ENCODE data around the gene RIPPLY2.

The RIPPLY2 gene

GRCh38 chr6:83859410-83860358 lies 6.5 kb downstream of the RIPPLY2 start, which contains the start of gene CYB5R4:
Gene CYB5R4 (plus strand): TSS chr6:83859689. CDS start chr6:83859783, 94 bp downstream.
- DNase-seq (ENCODE audit: low read depth in 2 of 2, low spot score in 1 of 2) = peak; percentile 78 to 87

GRCh38 chr6:83860359-83860755 lies 7.2 kb downstream of the RIPPLY2 start:
- no peak for DNase-seq (ENCODE audit: low read depth in 2 of 2, low spot score in 1 of 2)

- no peak for DNase-seq (ENCODE audit: low read depth in 2 of 2, low spot score in 1 of 2)
Observed at GRCh38 chr6:83860782-83861495, 7.8 kb downstream of the RIPPLY2 start.

GRCh38 chr6:83862776-83863471 lies 9.8 kb downstream of the RIPPLY2 start:
- no peak for DNase-seq (ENCODE audit: low read depth in 2 of 2, low spot score in 1 of 2)

- no peak for DNase-seq (ENCODE audit: low read depth in 2 of 2, low spot score in 1 of 2)
Observed at GRCh38 chr6:83867043-83867442, 13.9 kb downstream of the RIPPLY2 start.

GRCh38 chr6:83867527-83868161 lies 14.5 kb downstream of the RIPPLY2 start:
- no peak for DNase-seq (ENCODE audit: low read depth in 2 of 2, low spot score in 1 of 2)

- no peak for DNase-seq (ENCODE audit: low read depth in 2 of 2, low spot score in 1 of 2)
Observed at GRCh38 chr6:83868639-83869038, 15.5 kb downstream of the RIPPLY2 start.

- DNase-seq (ENCODE audit: low read depth in 2 of 2, low spot score in 1 of 2) = no peak
Observed at GRCh38 chr6:83870649-83871048, 17.5 kb downstream of the RIPPLY2 start.

GRCh38 chr6:83872386-83873118 lies 19.4 kb downstream of the RIPPLY2 start:
- no peak for DNase-seq (ENCODE audit: low read depth in 2 of 2, low spot score in 1 of 2)

GRCh38 chr6:83873869-83874268 lies 20.7 kb downstream of the RIPPLY2 start:
- no peak for DNase-seq (ENCODE audit: low read depth in 2 of 2, low spot score in 1 of 2)

- no peak for DNase-seq (ENCODE audit: low read depth in 2 of 2, low spot score in 1 of 2)
Observed at GRCh38 chr6:83875843-83876242, 22.7 kb downstream of the RIPPLY2 start.

GRCh38 chr6:83878902-83879644 lies 25.9 kb downstream of the RIPPLY2 start:
- DNase-seq (ENCODE audit: low read depth in 2 of 2, low spot score in 1 of 2) = no peak

GRCh38 chr6:83879746-83880145 lies 26.6 kb downstream of the RIPPLY2 start:
- DNase-seq (ENCODE audit: low read depth in 2 of 2, low spot score in 1 of 2) = no peak

- no peak for DNase-seq (ENCODE audit: low read depth in 2 of 2, low spot score in 1 of 2)
Observed at GRCh38 chr6:83883240-83883639, 30.1 kb downstream of the RIPPLY2 start.

GRCh38 chr6:83884523-83884922 lies 31.4 kb downstream of the RIPPLY2 start:
- no peak for DNase-seq (ENCODE audit: low read depth in 2 of 2, low spot score in 1 of 2)

- DNase-seq (ENCODE audit: low read depth in 2 of 2, low spot score in 1 of 2) = no peak
Observed at GRCh38 chr6:83885984-83886383, 32.8 kb downstream of the RIPPLY2 start.

GRCh38 chr6:83889621-83890020 lies 36.5 kb downstream of the RIPPLY2 start:
- no peak for DNase-seq (ENCODE audit: low read depth in 2 of 2, low spot score in 1 of 2)

- DNase-seq (ENCODE audit: low read depth in 2 of 2, low spot score in 1 of 2) = no peak
Observed at GRCh38 chr6:83890520-83890919, 37.4 kb downstream of the RIPPLY2 start.

GRCh38 chr6:83891586-83891985 lies 38.4 kb downstream of the RIPPLY2 start:
- no peak for DNase-seq (ENCODE audit: low read depth in 2 of 2, low spot score in 1 of 2)

- DNase-seq (ENCODE audit: low read depth in 2 of 2, low spot score in 1 of 2) = no peak
Observed at GRCh38 chr6:83893024-83893423, 39.9 kb downstream of the RIPPLY2 start.
